HCT116 (cell line): ENCODE data around the gene EGFR. TPM values are rescaled to one million over a fixed set of nuclear protein-coding genes. Genes with fewer than 3 reads are reported as not detected.

Experiments
- ATAC-seq: fragments of 200-7000 bp; cut with Tn5 transposase; 2 replicates; pipeline ENCODE4 v1.9.1; 2020; ENCODE audit warnings: mild to moderate bottlenecking, moderate library complexity
- BruUV-seq: library from RNA; stranded (reverse); fragments of 400-500 nt; replicated peaks from 2 replicates; lab custom pipeline; 2021; lab: Mats Ljungman, UMichigan
- CTCF ChIA-PET: fragments of 300-600 bp; sonication (Branson Sonifier 250); formaldehyde crosslinking; loops from one replicate; lab custom pipeline; 2021; ENCODE audit warnings: antibody characterized with exemption; lab: Charles Lee
- POLR2A ChIA-PET: fragments of 300-600, 350-600 bp; sonication (Branson Sonifier 250); formaldehyde crosslinking; loops from one replicate; lab custom pipeline; 2021; ENCODE audit warnings: antibody characterized with exemption; lab: Charles Lee
- RAD21 ChIA-PET, 2 experiments: fragments of 300-600 bp; sonication (Branson Sonifier 250); formaldehyde crosslinking; loops; one replicate each; lab custom pipeline; 2023; ENCODE audit warnings: low total read pairs in 2 of 2; ENCODE audit not compliant: uncharacterized antibody in 2 of 2, unreplicated experiment in 2 of 2, low non-redundant PET in 1 of 2; lab: Charles Lee
- DNase-seq: peaks from one replicate; pipeline ENCODE4 v3.0.0-alpha.2; 2010; ENCODE audit warnings: low read depth, low spot score
- H2AFZ ChIP-seq: fragments of 200-600 bp; shearing (Covaris generic), sonication (generic); 2 replicates; pipeline ENCODE4 v1.6.1; 2017; ENCODE audit warnings: low read depth, mixed run types, mixed read lengths, antibody characterized with exemption, low read length; ENCODE audit not compliant: poor library complexity, severe bottlenecking
- H3K27ac ChIP-seq: 2 replicates; pipeline ENCODE4 v1.5.1; 2012; ENCODE audit warnings: low read depth, low read length
- H3K27me3 ChIP-seq: fragments of 200-600 bp; sonication (generic); 2 replicates; pipeline ENCODE4 v1.6.1; 2016; ENCODE audit warnings: mixed run types, low read length, mixed read lengths; ENCODE audit not compliant: insufficient read depth
- H3K36me3 ChIP-seq, 2 experiments: fragments of 200-500 bp in 1 of 2; fragments of 200-600 bp in 1 of 2; sonication (Bioruptor generic) in 1 of 2; sonication (generic) in 1 of 2; 2 replicates each; pipeline versions ENCODE4 v1.5.1 to v1.6.1; 2014 to 2016; ENCODE audit warnings: low read length in 2 of 2, inconsistent platforms in 1 of 2, mixed read lengths in 1 of 2, mixed run types in 1 of 2; ENCODE audit not compliant: insufficient read depth in 2 of 2, control insufficient read depth in 1 of 2
- H3K4me1 ChIP-seq, 2 experiments: fragments of 200-600 bp in 1 of 2; sonication (generic) in 1 of 2; 2 replicates each; pipeline versions ENCODE4 v1.5.1 to v1.6.1; 2012 to 2017; ENCODE audit warnings: low read length in 2 of 2, inconsistent platforms in 1 of 2, mild to moderate bottlenecking in 1 of 2, mixed read lengths in 1 of 2, mixed run types in 1 of 2, moderate library complexity in 1 of 2; ENCODE audit not compliant: insufficient read depth in 2 of 2, control insufficient read depth in 1 of 2
- H3K4me2 ChIP-seq: fragments of 200-600 bp; sonication (generic); 2 replicates; pipeline ENCODE4 v1.6.1; 2017; ENCODE audit warnings: mixed run types, low read length, mixed read lengths
- H3K4me3 ChIP-seq, 2 experiments: fragments of 200-600 bp in 1 of 2; sonication (generic) in 1 of 2; replicated peaks in 1 of 2; 2 replicates each; pipeline ENCODE4 v1.5.1; 2011 to 2016; ENCODE audit warnings: low read length in 2 of 2, control low read depth in 1 of 2, low read depth in 1 of 2, mild to moderate bottlenecking in 1 of 2, mixed read lengths in 1 of 2, mixed run types in 1 of 2
- H3K79me2 ChIP-seq: fragments of 200-600 bp; sonication (generic); 2 replicates; pipeline ENCODE4 v1.6.1; 2017; ENCODE audit warnings: mild to moderate bottlenecking, mixed run types, low read length, moderate library complexity, mixed read lengths; ENCODE audit not compliant: insufficient read depth
- H3K9ac ChIP-seq: fragments of 200-600 bp; sonication (generic); 2 replicates; pipeline ENCODE4 v1.6.1; 2016; ENCODE audit warnings: low read length, mixed read lengths
- H3K9me2 ChIP-seq: fragments of 200-600 bp; sonication (generic), shearing (Covaris generic); 2 replicates; pipeline ENCODE4 v1.6.1; 2017; ENCODE audit warnings: mixed run types, mild to moderate bottlenecking, moderate library complexity; ENCODE audit not compliant: insufficient read depth
- H3K9me3 ChIP-seq, 2 experiments: fragments of 200-500 bp in 1 of 2; fragments of 200-600 bp in 1 of 2; sonication (Bioruptor generic) in 1 of 2; sonication (generic) in 1 of 2; 2 replicates each; pipeline ENCODE4 v1.6.1; 2014 to 2017; ENCODE audit warnings: low read length in 2 of 2, mixed read lengths in 2 of 2, inconsistent platforms in 1 of 2, low read depth in 1 of 2, mild to moderate bottlenecking in 1 of 2, mixed run types in 1 of 2, moderate library complexity in 1 of 2; ENCODE audit not compliant: control insufficient read depth in 1 of 2, insufficient read depth in 1 of 2
- H4K20me1 ChIP-seq: fragments of 200-600 bp; sonication (generic), shearing (Covaris generic); 2 replicates; pipeline ENCODE4 v1.6.1; 2017; ENCODE audit warnings: mixed run types, mild to moderate bottlenecking, moderate library complexity; ENCODE audit not compliant: insufficient read depth
- CBX3 ChIP-seq: IDR thresholded peaks from 2 replicates; pipeline ENCODE4 v1.6.1; 2012; ENCODE audit warnings: low read depth
- EGR1 ChIP-seq: IDR thresholded peaks from 2 replicates; pipeline ENCODE4 v1.6.1; 2012; ENCODE audit warnings: low read depth
- EZH2 ChIP-seq: fragments of 200-600 bp; sonication (generic); IDR thresholded peaks from 2 replicates; pipeline ENCODE4 v1.6.1; 2017; ENCODE audit warnings: antibody characterized with exemption, mixed run types
- FOSL1 ChIP-seq: IDR thresholded peaks from 2 replicates; pipeline ENCODE4 v1.6.1; 2012; ENCODE audit warnings: low read depth
- POLR2AphosphoS5 ChIP-seq: IDR thresholded peaks from 2 replicates; pipeline ENCODE4 v1.6.1; 2011; ENCODE audit warnings: mild to moderate bottlenecking, low read depth, low read length, moderate library complexity
- REST ChIP-seq: IDR thresholded peaks from 2 replicates; pipeline ENCODE4 v1.6.1; 2012; ENCODE audit warnings: low read depth
- SIN3A ChIP-seq: IDR thresholded peaks from 2 replicates; pipeline ENCODE4 v1.6.1; 2012; ENCODE audit warnings: low read depth
- TCF7L2 ChIP-seq: IDR thresholded peaks from 2 replicates; pipeline ENCODE4 v1.7.0; 2011; ENCODE audit warnings: borderline replicate concordance, inconsistent platforms; ENCODE audit not compliant: insufficient read depth, insufficient read length; ENCODE audit errors: extremely low read depth
- ZFX ChIP-seq: fragments of 450-650 bp; IDR thresholded peaks from 2 replicates; pipeline ENCODE4 v1.6.1; 2017
- ZNF274 ChIP-seq: fragments of 200-500 bp; sonication (Bioruptor generic); IDR thresholded peaks from 2 replicates; pipeline ENCODE4 v1.6.1; 2014; ENCODE audit warnings: mild to moderate bottlenecking, low read depth, low read length, inconsistent platforms
- intact Hi-C: fragments of 100-400 bp; cut with micrococcal nuclease; formaldehyde crosslinking; loops from 2 replicates; pipeline ENCODE4 v1.10.0; 2022
- total RNA-seq: library from RNA; stranded (reverse); gene quantifications from one replicate; pipeline ENCODE4 v1.2.1, GENCODE V29; 2021; ENCODE audit not compliant: unreplicated experiment
- TF ChIP-seq, protein P1 (sequence below): IDR thresholded peaks from 2 replicates; pipeline ENCODE4 v1.6.1; 2012

EGFR gene
- total RNA-seq, 1 experiment from 2014 or later: 71.5 TPM

DNA sequence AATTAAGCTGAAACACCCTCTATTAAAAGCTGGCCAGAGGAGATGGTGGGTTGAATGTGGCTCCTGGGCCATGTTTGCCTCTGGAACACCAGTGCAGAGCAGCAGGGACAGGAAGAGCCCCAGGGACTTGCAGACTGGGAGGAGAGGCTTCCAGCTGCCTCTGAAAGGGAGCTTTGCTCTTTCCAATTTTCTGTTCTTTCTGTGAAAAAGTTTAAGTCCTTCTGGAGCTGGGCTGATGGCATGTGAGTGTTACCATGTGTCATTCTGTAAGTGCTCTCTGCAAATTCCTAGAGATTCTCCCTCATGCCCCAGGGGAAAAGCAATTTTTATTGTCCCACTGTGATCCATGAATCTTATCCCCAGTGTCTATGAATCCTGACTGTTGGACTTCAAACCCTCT, 233.6 kb downstream of the EGFR start (continued):
- TF ChIP-seq TCF7L2: no peak
- no peak for TF ChIP-seq ZFX
- TF ChIP-seq EZH2: no peak
- no peak for TF ChIP-seq ZNF274
- no peak for TF ChIP-seq EGR1
- TF ChIP-seq CBX3: no peak
- TF ChIP-seq, protein P1, sequence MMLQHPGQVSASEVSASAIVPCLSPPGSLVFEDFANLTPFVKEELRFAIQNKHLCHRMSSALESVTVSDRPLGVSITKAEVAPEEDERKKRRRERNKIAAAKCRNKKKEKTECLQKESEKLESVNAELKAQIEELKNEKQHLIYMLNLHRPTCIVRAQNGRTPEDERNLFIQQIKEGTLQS: no peak
- no peak for TF ChIP-seq POLR2AphosphoS5

DNA sequence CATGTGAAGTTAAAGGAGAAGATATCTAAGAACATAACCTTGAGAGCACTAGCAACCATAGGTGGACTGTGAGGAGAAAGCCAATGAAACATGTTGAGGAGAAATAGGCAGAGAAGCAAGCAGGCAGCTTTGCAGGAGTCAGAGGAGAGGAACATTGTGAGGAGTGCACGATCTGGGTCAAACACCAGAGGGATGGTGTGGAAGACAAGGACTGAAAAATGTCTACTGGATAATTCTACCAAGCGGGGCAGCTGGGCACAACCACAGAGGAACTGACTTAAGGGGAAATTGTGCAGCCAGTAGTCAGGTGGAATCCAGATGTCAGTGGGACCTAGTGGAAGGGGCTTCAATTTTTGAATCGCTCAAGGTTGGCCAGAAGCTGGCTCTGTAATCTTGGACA, 234.4 kb downstream of the EGFR start:
- H3K9ac ChIP-seq: no peak overlapping the region
- H3K36me3 ChIP-seq: no peaks in the 10 kb centered on the region
- H3K79me2 ChIP-seq: no peaks in the 10 kb centered on the region
- no peaks in the 10 kb centered on the region for H3K9me2 ChIP-seq
- H3K27ac ChIP-seq: no peak overlapping the region
- no peak for DNase-seq
- ChIA-PET CTCF (interaction anchor here (1.5 to 3.9 kb wide), 4 partner anchors 18 to 479 kb away, joined by 6 to 40 read pairs (median 16); no protein-coding TSS in a partner anchor), RAD21 (no interaction called here), POLR2A (no interaction called here)
- no peaks in the 10 kb centered on the region for H3K27me3 ChIP-seq
- H3K4me1 ChIP-seq: peaks cover 6 to 26% of the 10 kb centered on the region in 2 experiments; a peak in 3 of 4 replicates
- ATAC-seq: no peak
- no peaks in the 10 kb centered on the region for H4K20me1 ChIP-seq
- intact Hi-C loops: loop anchor here (10.0 kb wide), 1 partner anchor 238 kb away; the partner anchor contains the start of gene EGFR
- TF ChIP-seq SIN3A: no peak
- no peak for TF ChIP-seq FOSL1
- no peak for TF ChIP-seq REST
- no TSS peak for BruUV-seq
- H3K4me2 ChIP-seq: no peak overlapping the region
- H3K4me3 ChIP-seq: no peak overlapping the region
- no peak overlapping the region for H2AFZ ChIP-seq
- no peaks in the 10 kb centered on the region for H3K9me3 ChIP-seq
